ENCODE results near the gene RSPH1. TPM values are rescaled to one million over a fixed set of nuclear protein-coding genes. Genes with fewer than 3 reads are reported as not detected.
A peak's percentile ranks its signal among the peaks of the same experiment; 100 is the strongest.

The RSPH1 gene
- total RNA-seq, 2 experiments from 2014 or later, result not detected

- ATAC-seq (no peak), DNase-seq (no peak)
- Mint-ChIP-seq H3K36me3 (no peaks in the 10 kb centered on the region), H3K27me3 (peaks cover 45% of the 10 kb centered on the region), H3K4me1 (peaks cover 1% of the 10 kb centered on the region), H3K9me3 (ENCODE audit: low read depth) (no peaks in the 10 kb centered on the region), H3K4me3 (no peak overlapping the region), H3K27ac (no peak overlapping the region)
- CTCF ChIA-PET, result no interaction called here
These were observed 10.0 kb downstream of the RSPH1 start for GRCh38 chr21:42486072-42486471.

GRCh38 chr21:42484966-42485365 is 11.1 kb downstream of the RSPH1 start:
- DNase-seq (no peak), ATAC-seq (no peak)
- no peak overlapping the region for H3K27ac Mint-ChIP-seq
- H3K9me3 Mint-ChIP-seq (ENCODE audit: low read depth), result no peaks in the 10 kb centered on the region
- CTCF ChIA-PET, result no interaction called here
- no peaks in the 10 kb centered on the region for H3K36me3 Mint-ChIP-seq
- H3K4me3 Mint-ChIP-seq, result no peak overlapping the region
- no peaks in the 10 kb centered on the region for H3K4me1 Mint-ChIP-seq
- peaks cover 42% of the 10 kb centered on the region for H3K27me3 Mint-ChIP-seq

- Mint-ChIP-seq H3K9me3 (ENCODE audit: low read depth) (no peaks in the 10 kb centered on the region), H3K4me1 (no peaks in the 10 kb centered on the region), H3K4me3 (no peak overlapping the region), H3K27me3 (peaks cover 31% of the 10 kb centered on the region), H3K27ac (no peak overlapping the region), H3K36me3 (no peaks in the 10 kb centered on the region)
- CTCF ChIA-PET, result no interaction called here
- DNase-seq (no peak), ATAC-seq (no peak)
These were observed 14.9 kb downstream of the RSPH1 start for GRCh38 chr21:42481169-42481568.

GRCh38 chr21:42480736-42481135 is 15.3 kb downstream of the RSPH1 start:
- Mint-ChIP-seq H3K27me3 (peaks cover 27% of the 10 kb centered on the region), H3K4me3 (no peak overlapping the region), H3K4me1 (no peaks in the 10 kb centered on the region), H3K36me3 (no peaks in the 10 kb centered on the region), H3K9me3 (ENCODE audit: low read depth) (no peaks in the 10 kb centered on the region), H3K27ac (no peak overlapping the region)
- CTCF ChIA-PET, result no interaction called here
- DNase-seq (peak; percentile 39), ATAC-seq (no peak)

- no peak for ATAC-seq
- peak; percentile 36 for DNase-seq
- CTCF ChIA-PET, result no interaction called here
- Mint-ChIP-seq H3K27me3 (peaks cover 25% of the 10 kb centered on the region), H3K4me3 (no peak overlapping the region), H3K27ac (no peak overlapping the region), H3K9me3 (ENCODE audit: low read depth) (no peaks in the 10 kb centered on the region), H3K4me1 (no peaks in the 10 kb centered on the region), H3K36me3 (no peaks in the 10 kb centered on the region)
These were observed 16.4 kb downstream of the RSPH1 start for GRCh38 chr21:42479582-42479981.

- CTCF ChIA-PET, result no interaction called here
- Mint-ChIP-seq H3K27me3 (peaks cover 20% of the 10 kb centered on the region), H3K36me3 (no peaks in the 10 kb centered on the region), H3K9me3 (ENCODE audit: low read depth) (no peaks in the 10 kb centered on the region), H3K4me3 (no peak overlapping the region), H3K27ac (no peak overlapping the region), H3K4me1 (no peaks in the 10 kb centered on the region)
- no peak for ATAC-seq
- no peak for DNase-seq
These were observed 17.5 kb downstream of the RSPH1 start for GRCh38 chr21:42478504-42478903.

GRCh38 chr21:42476388-42477331 is 19.4 kb downstream of the RSPH1 start:
- ATAC-seq (no peak), DNase-seq (peak; percentile 28)
- no peak overlapping the region for H3K27ac Mint-ChIP-seq
- no peaks in the 10 kb centered on the region for H3K36me3 Mint-ChIP-seq
- H3K4me1 Mint-ChIP-seq, result no peaks in the 10 kb centered on the region
- H3K4me3 Mint-ChIP-seq, result no peak overlapping the region
- CTCF ChIA-PET, result no interaction called here
- H3K27me3 Mint-ChIP-seq, result peaks cover 16% of the 10 kb centered on the region
- no peaks in the 10 kb centered on the region for H3K9me3 Mint-ChIP-seq (ENCODE audit: low read depth)

GRCh38 chr21:42475526-42476387 is 20.3 kb downstream of the RSPH1 start:
- no peaks in the 10 kb centered on the region for H3K4me1 Mint-ChIP-seq
- no peak overlapping the region for H3K4me3 Mint-ChIP-seq
- DNase-seq (peak; percentile 36), ATAC-seq (no peak)
- no peak overlapping the region for H3K27ac Mint-ChIP-seq
- CTCF ChIA-PET, result interaction anchor here (0.7 kb wide), 1 partner anchor 241 kb away, joined by 3 read pairs; no protein-coding TSS in a partner anchor
- H3K27me3 Mint-ChIP-seq, result peaks cover 12% of the 10 kb centered on the region
- H3K9me3 Mint-ChIP-seq (ENCODE audit: low read depth), result no peaks in the 10 kb centered on the region
- H3K36me3 Mint-ChIP-seq, result no peaks in the 10 kb centered on the region

GRCh38 chr21:42475036-42475435 is 21.0 kb downstream of the RSPH1 start:
- H3K36me3 Mint-ChIP-seq, result no peaks in the 10 kb centered on the region
- no peaks in the 10 kb centered on the region for H3K4me1 Mint-ChIP-seq
- no peak for ATAC-seq
- no peak overlapping the region for H3K27ac Mint-ChIP-seq
- DNase-seq, result peak; percentile 30
- H3K4me3 Mint-ChIP-seq, result no peak overlapping the region
- CTCF ChIA-PET, result interaction anchor here (0.7 kb wide), 1 partner anchor 242 kb away, joined by 3 read pairs; no protein-coding TSS in a partner anchor
- H3K27me3 Mint-ChIP-seq, result peaks cover 12% of the 10 kb centered on the region
- no peaks in the 10 kb centered on the region for H3K9me3 Mint-ChIP-seq (ENCODE audit: low read depth)

- Mint-ChIP-seq H3K27ac (no peak overlapping the region), H3K36me3 (no peaks in the 10 kb centered on the region), H3K9me3 (ENCODE audit: low read depth) (no peaks in the 10 kb centered on the region), H3K4me3 (no peak overlapping the region), H3K4me1 (no peaks in the 10 kb centered on the region), H3K27me3 (peaks cover 8% of the 10 kb centered on the region)
- CTCF ChIA-PET, result no interaction called here
- ATAC-seq (no peak), DNase-seq (peak; percentile 36)
These were observed 21.8 kb downstream of the RSPH1 start for GRCh38 chr21:42474043-42474831.

GRCh38 chr21:42473498-42474042 is 22.5 kb downstream of the RSPH1 start:
- ATAC-seq (no peak), DNase-seq (no peak)
- Mint-ChIP-seq H3K9me3 (ENCODE audit: low read depth) (no peaks in the 10 kb centered on the region), H3K27ac (no peak overlapping the region), H3K4me1 (no peaks in the 10 kb centered on the region), H3K36me3 (no peaks in the 10 kb centered on the region), H3K4me3 (no peak overlapping the region), H3K27me3 (peaks cover 7% of the 10 kb centered on the region)
- CTCF ChIA-PET, result interaction anchor here (0.7 kb wide), 1 partner anchor 14 kb away, joined by 3 read pairs; no protein-coding TSS in a partner anchor

- H3K4me3 Mint-ChIP-seq, result no peak overlapping the region
- ATAC-seq (no peak), DNase-seq (no peak)
- CTCF ChIA-PET, result no interaction called here
- peaks cover 10% of the 10 kb centered on the region for H3K27me3 Mint-ChIP-seq
- H3K4me1 Mint-ChIP-seq, result peaks cover 4% of the 10 kb centered on the region
- H3K9me3 Mint-ChIP-seq (ENCODE audit: low read depth), result no peaks in the 10 kb centered on the region
- H3K36me3 Mint-ChIP-seq, result no peaks in the 10 kb centered on the region
- H3K27ac Mint-ChIP-seq, result no peak overlapping the region
These were observed 23.5 kb downstream of the RSPH1 start for GRCh38 chr21:42472521-42472920.

Data from activated CD8-positive, alpha-beta memory T cell treated with anti-CD3 and anti-CD28 coated beads, Interleukin-2, amount 10 ng/mL, durations not matched to agents 7 days and 5 days (primary cell).